Ishikawa (cell line): Measurements from ENCODE around the gene SPATS1.

Experiments
- CEBPB ChIP-seq: IDR thresholded peaks from 2 replicates; pipeline ENCODE4 v1.6.1; 2012
- CREB1 ChIP-seq: IDR thresholded peaks from 2 replicates; pipeline ENCODE4 v1.6.1; 2012; ENCODE audit warnings: low read depth
- EGR1 ChIP-seq: IDR thresholded peaks from 2 replicates; pipeline ENCODE4 v1.6.1; 2012
- EP300 ChIP-seq: IDR thresholded peaks from 2 replicates; pipeline ENCODE4 v1.6.1; 2012; ENCODE audit warnings: borderline replicate concordance
- FOXM1 ChIP-seq: IDR thresholded peaks from 2 replicates; pipeline ENCODE4 v1.6.1; 2012; ENCODE audit warnings: low read depth, borderline replicate concordance
- NFIC ChIP-seq: IDR thresholded peaks from 2 replicates; pipeline ENCODE4 v1.6.1; 2012
- RAD21 ChIP-seq: IDR thresholded peaks from 2 replicates; pipeline ENCODE4 v1.6.1; 2012; ENCODE audit warnings: low read depth
- TAF1 ChIP-seq: IDR thresholded peaks from 2 replicates; pipeline ENCODE4 v1.6.1; 2012; ENCODE audit warnings: low read depth, mild to moderate bottlenecking
- TCF12 ChIP-seq: IDR thresholded peaks from 2 replicates; pipeline ENCODE4 v1.6.1; 2012; ENCODE audit warnings: low read depth
- TEAD4 ChIP-seq: IDR thresholded peaks from 2 replicates; pipeline ENCODE4 v1.6.1; 2012
- YY1 ChIP-seq: IDR thresholded peaks from 2 replicates; pipeline ENCODE4 v1.6.1; 2012; ENCODE audit warnings: low read depth
- ZBTB7A ChIP-seq: IDR thresholded peaks from 2 replicates; pipeline ENCODE4 v1.6.1; 2012; ENCODE audit warnings: low read depth
- TF ChIP-seq, protein P1 (sequence below): IDR thresholded peaks from 2 replicates; pipeline ENCODE4 v1.6.1; 2012
- TF ChIP-seq, protein P2 (sequence below): IDR thresholded peaks from 2 replicates; pipeline ENCODE4 v1.6.1; 2012; ENCODE audit warnings: low read depth, mild to moderate bottlenecking
- TF ChIP-seq, protein P3 (sequence below): IDR thresholded peaks from 2 replicates; pipeline ENCODE4 v1.6.1; 2012

SPATS1 gene

DNA sequence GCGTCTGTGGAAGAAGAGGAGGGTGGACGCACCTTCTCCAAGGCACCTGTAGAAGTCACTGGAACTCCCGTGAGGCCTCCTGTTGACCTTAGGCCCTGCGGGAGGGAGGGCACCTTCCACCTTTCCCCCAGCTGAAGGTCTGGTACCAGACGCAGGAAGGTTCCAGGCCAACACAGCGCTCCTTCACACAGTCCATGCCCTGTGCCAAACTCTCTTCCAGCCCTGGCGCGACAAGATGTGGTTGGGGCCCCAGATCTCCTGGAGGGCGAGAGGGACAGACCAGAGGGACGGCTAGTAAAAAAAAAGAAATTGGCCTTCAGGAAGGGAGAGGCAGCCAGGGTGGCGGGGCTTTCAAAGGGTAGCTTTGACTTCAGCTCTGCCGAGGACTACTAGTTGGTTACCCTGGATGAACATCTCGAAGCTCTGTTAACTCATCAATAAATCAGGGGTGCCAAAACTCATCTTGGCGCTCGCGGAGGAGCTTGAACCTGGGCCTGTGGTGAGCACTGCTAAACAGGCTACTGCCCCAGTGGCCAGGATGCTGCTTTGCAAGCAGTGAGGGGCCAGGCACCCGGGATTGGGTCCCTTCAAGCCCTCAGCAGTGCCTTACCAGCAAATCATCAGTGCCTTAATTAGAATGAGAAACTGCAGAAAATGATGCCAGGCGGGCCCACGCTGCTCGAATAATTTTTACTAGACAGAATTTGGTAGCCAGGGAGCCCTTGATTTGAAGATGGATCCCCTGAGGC, 44.2 kb upstream of the SPATS1 start:
- TF ChIP-seq FOXM1 (no peak), TCF12 (no peak), RAD21 (no peak), TEAD4 (no peak)

DNA sequence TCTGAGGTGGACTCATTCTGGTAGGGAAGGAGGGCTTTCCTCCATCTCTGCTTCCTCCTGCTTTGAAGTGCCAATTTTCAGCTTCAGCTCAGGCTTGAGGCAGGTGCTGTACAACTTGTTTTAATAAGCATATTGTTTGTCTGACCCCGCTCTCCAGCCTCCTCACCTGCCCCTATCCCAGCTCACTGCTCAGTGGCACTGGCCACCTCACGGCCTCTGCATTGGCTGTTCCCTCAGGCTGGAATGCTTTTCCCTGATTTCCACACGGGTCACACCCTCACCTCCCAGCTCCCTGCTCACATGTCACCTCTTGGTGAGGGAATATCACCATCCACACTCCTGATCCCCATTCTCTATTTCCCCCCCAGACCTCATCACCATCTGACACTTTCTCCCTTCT, 43.6 kb upstream of the SPATS1 start:
- TF ChIP-seq, protein P1, sequence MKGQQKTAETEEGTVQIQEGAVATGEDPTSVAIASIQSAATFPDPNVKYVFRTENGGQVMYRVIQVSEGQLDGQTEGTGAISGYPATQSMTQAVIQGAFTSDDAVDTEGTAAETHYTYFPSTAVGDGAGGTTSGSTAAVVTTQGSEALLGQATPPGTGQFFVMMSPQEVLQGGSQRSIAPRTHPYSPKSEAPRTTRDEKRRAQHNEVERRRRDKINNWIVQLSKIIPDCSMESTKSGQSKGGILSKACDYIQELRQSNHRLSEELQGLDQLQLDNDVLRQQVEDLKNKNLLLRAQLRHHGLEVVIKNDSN, result no peak
- TF ChIP-seq TEAD4 (no peak), TCF12 (no peak), TAF1 (no peak), YY1 (no peak), CEBPB (no peak), EP300 (no peak)
- TF ChIP-seq, protein P2, sequence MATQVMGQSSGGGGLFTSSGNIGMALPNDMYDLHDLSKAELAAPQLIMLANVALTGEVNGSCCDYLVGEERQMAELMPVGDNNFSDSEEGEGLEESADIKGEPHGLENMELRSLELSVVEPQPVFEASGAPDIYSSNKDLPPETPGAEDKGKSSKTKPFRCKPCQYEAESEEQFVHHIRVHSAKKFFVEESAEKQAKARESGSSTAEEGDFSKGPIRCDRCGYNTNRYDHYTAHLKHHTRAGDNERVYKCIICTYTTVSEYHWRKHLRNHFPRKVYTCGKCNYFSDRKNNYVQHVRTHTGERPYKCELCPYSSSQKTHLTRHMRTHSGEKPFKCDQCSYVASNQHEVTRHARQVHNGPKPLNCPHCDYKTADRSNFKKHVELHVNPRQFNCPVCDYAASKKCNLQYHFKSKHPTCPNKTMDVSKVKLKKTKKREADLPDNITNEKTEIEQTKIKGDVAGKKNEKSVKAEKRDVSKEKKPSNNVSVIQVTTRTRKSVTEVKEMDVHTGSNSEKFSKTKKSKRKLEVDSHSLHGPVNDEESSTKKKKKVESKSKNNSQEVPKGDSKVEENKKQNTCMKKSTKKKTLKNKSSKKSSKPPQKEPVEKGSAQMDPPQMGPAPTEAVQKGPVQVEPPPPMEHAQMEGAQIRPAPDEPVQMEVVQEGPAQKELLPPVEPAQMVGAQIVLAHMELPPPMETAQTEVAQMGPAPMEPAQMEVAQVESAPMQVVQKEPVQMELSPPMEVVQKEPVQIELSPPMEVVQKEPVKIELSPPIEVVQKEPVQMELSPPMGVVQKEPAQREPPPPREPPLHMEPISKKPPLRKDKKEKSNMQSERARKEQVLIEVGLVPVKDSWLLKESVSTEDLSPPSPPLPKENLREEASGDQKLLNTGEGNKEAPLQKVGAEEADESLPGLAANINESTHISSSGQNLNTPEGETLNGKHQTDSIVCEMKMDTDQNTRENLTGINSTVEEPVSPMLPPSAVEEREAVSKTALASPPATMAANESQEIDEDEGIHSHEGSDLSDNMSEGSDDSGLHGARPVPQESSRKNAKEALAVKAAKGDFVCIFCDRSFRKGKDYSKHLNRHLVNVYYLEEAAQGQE, result no peak
- TF ChIP-seq, protein P3, sequence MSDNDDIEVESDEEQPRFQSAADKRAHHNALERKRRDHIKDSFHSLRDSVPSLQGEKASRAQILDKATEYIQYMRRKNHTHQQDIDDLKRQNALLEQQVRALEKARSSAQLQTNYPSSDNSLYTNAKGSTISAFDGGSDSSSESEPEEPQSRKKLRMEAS, result no peak

DNA sequence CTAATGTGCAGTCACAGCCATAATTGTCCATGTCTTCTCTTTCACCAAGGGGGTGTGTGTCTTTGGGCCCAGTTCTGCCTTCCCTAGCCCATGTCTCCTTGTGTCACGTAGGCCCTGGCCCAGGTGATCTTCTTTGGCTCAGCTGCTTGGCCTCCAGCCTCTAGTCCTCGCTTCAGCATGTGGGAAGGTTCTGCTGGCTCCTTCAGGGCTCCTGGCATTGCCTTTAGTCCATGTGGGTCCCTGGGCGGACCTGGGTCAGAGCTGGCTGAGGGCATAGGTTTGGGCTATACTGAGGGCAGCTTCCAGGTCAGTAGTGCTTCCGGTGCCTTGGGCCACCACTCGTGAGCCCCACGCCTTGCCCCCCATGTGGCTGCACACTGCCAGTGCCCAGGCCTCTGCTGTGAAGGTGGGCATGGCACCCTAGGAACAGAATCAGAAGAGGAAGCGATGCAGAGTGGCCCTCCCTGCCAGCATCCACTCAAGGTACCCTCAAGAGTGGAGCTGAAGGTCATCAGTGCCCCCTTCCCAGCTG, 42.1 kb upstream of the SPATS1 start:
- no peak for TF ChIP-seq ZBTB7A
- TF ChIP-seq CREB1, result no peak
- TF ChIP-seq YY1, result no peak
- TF ChIP-seq, protein P2, result no peak
- no peak for TF ChIP-seq NFIC
- TF ChIP-seq, protein P1, result no peak
- TF ChIP-seq RAD21, result no peak
- no peak for TF ChIP-seq EP300
- TF ChIP-seq EGR1, result no peak
- no peak for TF ChIP-seq TEAD4
- no peak for TF ChIP-seq CEBPB
- TF ChIP-seq FOXM1, result no peak
- TF ChIP-seq TAF1, result no peak
- TF ChIP-seq TCF12, result no peak
- TF ChIP-seq, protein P3, result no peak

DNA sequence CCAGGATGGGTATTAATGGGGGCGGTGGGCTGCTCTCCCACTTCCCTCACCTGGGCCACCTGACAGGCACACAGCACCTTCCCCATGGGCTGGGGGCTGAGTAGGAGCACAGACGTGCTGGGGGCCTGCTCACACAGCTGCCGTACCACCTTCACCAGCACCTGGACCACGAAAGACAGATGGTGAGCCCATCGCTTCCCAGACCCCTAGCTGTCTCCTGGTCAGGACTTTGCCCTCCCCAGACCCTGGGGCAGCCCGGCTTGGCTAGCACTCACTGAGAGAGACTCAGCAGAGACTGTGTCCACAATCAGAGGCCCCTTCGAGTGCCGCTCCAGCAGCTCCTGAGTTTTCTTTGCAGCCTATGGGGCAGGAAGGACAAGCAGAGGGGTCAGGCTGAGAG, 41.3 kb upstream of the SPATS1 start:
- TF ChIP-seq CREB1 (no peak), EP300 (no peak), ZBTB7A (no peak), NFIC (no peak), TCF12 (no peak), TAF1 (no peak), YY1 (no peak), FOXM1 (no peak), CEBPB (no peak), EGR1 (no peak)
- TF ChIP-seq, protein P2, result no peak
- TF ChIP-seq, protein P3, result no peak
- TF ChIP-seq, protein P1, result no peak
